Retinal pigment epithelial cell (primary cell): ENCODE data around the gene CFAP410.
A peak's percentile ranks its signal among the peaks of the same experiment; 100 is the strongest.

ENCODE experiments used
- DNase-seq: peaks from one replicate; pipeline ENCODE4 v3.0.0-alpha.2; 2010; ENCODE audit warnings: low read depth
- H3K4me3 ChIP-seq: 2 replicates; pipeline ENCODE4 v1.5.1; 2011; ENCODE audit warnings: mild to moderate bottlenecking, low read length, control low read depth, moderate library complexity
- CTCF ChIP-seq: conservative IDR thresholded peaks from 2 replicates; pipeline ENCODE4 v1.5.1; 2011; ENCODE audit warnings: low read depth, low read length, control low read depth, inconsistent platforms

Gene CFAP410

GRCh38 chr21:44338971-44339910 is at the start of gene CFAP410:
Gene CFAP410 (minus strand): TSS chr21:44339390. CDS start chr21:44339194, 196 bp downstream.
- peak; percentile 83 for DNase-seq
- no peak for TF ChIP-seq CTCF
- H3K4me3 ChIP-seq: peak within 1 kb of the TSS; percentile 98

GRCh38 chr21:44384968-44385367 is 45.8 kb upstream of the CFAP410 start:
- no peak for TF ChIP-seq CTCF
- DNase-seq: no peak
- no peak overlapping the region for H3K4me3 ChIP-seq

- TF ChIP-seq CTCF: no peak
- no peak for DNase-seq
- H3K4me3 ChIP-seq: no peak overlapping the region
Measured at GRCh38 chr21:44383216-44383615, 44.0 kb upstream of the CFAP410 start.

GRCh38 chr21:44382536-44382935 is 43.3 kb upstream of the CFAP410 start:
- no peak for DNase-seq
- H3K4me3 ChIP-seq: no peak overlapping the region
- no peak for TF ChIP-seq CTCF

GRCh38 chr21:44381874-44382273 is 42.7 kb upstream of the CFAP410 start:
- no peak overlapping the region for H3K4me3 ChIP-seq
- TF ChIP-seq CTCF: no peak
- DNase-seq: no peak

GRCh38 chr21:44380876-44381275 is 41.7 kb upstream of the CFAP410 start:
- TF ChIP-seq CTCF: no peak
- DNase-seq: no peak
- no peak overlapping the region for H3K4me3 ChIP-seq
